Caco-2 (cell line): ENCODE results near the gene STK24. TPM values are rescaled to one million over a fixed set of nuclear protein-coding genes. Genes with fewer than 3 reads are reported as not detected.
"Not testable (repeated sequence)": the region's sequence is repeated elsewhere in the genome, so short reads cannot be mapped to it uniquely, and the experiment has no call there.

Experiments used
- BruUV-seq: library from RNA; stranded (reverse); fragments of 400-500 nt; replicated peaks from 2 replicates; lab custom pipeline; 2021; lab: Mats Ljungman, UMichigan
- CTCF ChIA-PET: fragments of 300-600 bp; sonication (Branson Sonifier 250); formaldehyde crosslinking; loops from one replicate; lab custom pipeline; 2022; ENCODE audit warnings: antibody characterized with exemption; lab: Charles Lee
- POLR2A ChIA-PET: fragments of 300-600 bp; sonication (Branson Sonifier 250); formaldehyde crosslinking; loops from one replicate; lab custom pipeline; 2022; ENCODE audit warnings: antibody characterized with exemption; lab: Charles Lee
- DNase-seq, 2 experiments: peaks; one replicate each; pipeline versions ENCODE4 v3.0.0 to v3.0.0-alpha.2; 2020 to 2022
- H3K27me3 ChIP-seq: replicated peaks from 2 replicates; pipeline ENCODE4 v1.6.0; 2011; ENCODE audit warnings: low read length; ENCODE audit not compliant: control insufficient read depth, insufficient read depth
- H3K36me3 ChIP-seq: 2 replicates; pipeline ENCODE4 v1.5.1; 2011; ENCODE audit warnings: low read length; ENCODE audit not compliant: control insufficient read depth, insufficient read depth
- H3K4me1 ChIP-seq: fragments of 250-450 bp; sonication (Bioruptor Pico); 2 replicates; pipeline ENCODE4 v1.5.1; 2020; ENCODE audit warnings: mild to moderate bottlenecking
- H3K4me3 ChIP-seq: 2 replicates; pipeline ENCODE4 v1.5.1; 2011; ENCODE audit warnings: low read depth, mild to moderate bottlenecking, control low read depth, low read length
- H3K9me3 ChIP-seq: fragments of 250-450 bp; sonication (Bioruptor Pico); 2 replicates; pipeline ENCODE4 v1.5.1; 2020; ENCODE audit warnings: mild to moderate bottlenecking, moderate library complexity
- H3K27ac Mint-ChIP-seq: one replicate; pipeline ENCODE4 v1.8.0; 2022; ENCODE audit warnings: mixed read lengths; ENCODE audit not compliant: unreplicated experiment
- H3K27me3 Mint-ChIP-seq: one replicate; pipeline ENCODE4 v1.8.0; 2022; ENCODE audit warnings: mixed read lengths; ENCODE audit not compliant: insufficient read depth, unreplicated experiment
- H3K36me3 Mint-ChIP-seq: one replicate; pipeline ENCODE4 v1.8.0; 2022; ENCODE audit warnings: mild to moderate bottlenecking, mixed read lengths; ENCODE audit not compliant: insufficient read depth, unreplicated experiment
- H3K4me1 Mint-ChIP-seq: one replicate; pipeline ENCODE4 v1.8.0; 2022; ENCODE audit warnings: low read depth, mixed read lengths; ENCODE audit not compliant: unreplicated experiment
- H3K4me3 Mint-ChIP-seq: one replicate; pipeline ENCODE4 v1.8.0; 2022; ENCODE audit warnings: mild to moderate bottlenecking, moderate library complexity, mixed read lengths; ENCODE audit not compliant: unreplicated experiment
- H3K9me3 Mint-ChIP-seq: one replicate; pipeline ENCODE4 v1.8.0; 2022; ENCODE audit warnings: mixed read lengths; ENCODE audit not compliant: unreplicated experiment
- intact Hi-C: fragments of 100-400 bp; cut with micrococcal nuclease; formaldehyde crosslinking; loops from one replicate; pipeline ENCODE4 v1.10.0; 2022; ENCODE audit not compliant: unreplicated experiment
- total RNA-seq: library from RNA; stranded (reverse); gene quantifications from 2 replicates; pipeline ENCODE4 v1.2.3, GENCODE V29; 2022
- TF ChIP-seq, protein P1 (sequence below), 2 experiments: fragments of 200-600 bp in 1 of 2; IDR thresholded peaks; 1 replicate in 1 of 2; 2 replicates in 1 of 2; pipeline versions ENCODE4 v1.5.1 to v1.8.0; 2011 to 2022; ENCODE audit warnings: antibody characterized with exemption in 1 of 2, control low read depth in 1 of 2, inconsistent platforms in 1 of 2, low read depth in 1 of 2, low read length in 1 of 2, mild to moderate bottlenecking in 1 of 2, moderate library complexity in 1 of 2; ENCODE audit not compliant: insufficient read depth in 1 of 2, severe bottlenecking in 1 of 2, unreplicated experiment in 1 of 2

STK24 gene
- total RNA-seq, 1 experiment from 2014 or later, result 253 TPM

DNA sequence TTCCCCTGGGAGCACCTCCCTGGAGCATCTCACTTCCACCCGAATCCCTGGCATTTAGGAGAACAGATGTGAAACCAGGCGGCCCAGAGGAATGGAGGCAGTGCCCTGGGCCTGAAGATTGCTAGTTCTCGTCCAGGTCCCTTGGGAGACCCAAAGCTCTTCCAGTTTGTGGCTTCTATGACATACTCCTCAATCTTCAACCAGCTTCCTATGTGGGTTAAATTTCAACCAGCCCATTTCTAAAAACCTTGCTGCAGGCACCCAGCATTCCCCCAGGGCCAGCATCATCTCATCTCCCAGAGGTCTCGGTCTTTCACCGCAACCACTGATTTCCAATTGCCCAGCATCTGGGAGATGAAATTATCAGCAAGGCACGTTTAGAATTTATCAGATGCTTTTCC, 46.0 kb upstream of the STK24 start:
- no peaks in the 10 kb centered on the region for H3K27me3 ChIP-seq
- no peaks in the 10 kb centered on the region for H3K36me3 ChIP-seq
- POLR2A ChIA-PET, result no interaction called here
- DNase-seq, result no peak
- Mint-ChIP-seq H3K27me3 (no peaks in the 10 kb centered on the region), H3K27ac (peak overlapping the region; percentile 27), H3K4me3 (no peak overlapping the region), H3K9me3 (no peaks in the 10 kb centered on the region), H3K36me3 (no peaks in the 10 kb centered on the region), H3K4me1 (peaks cover 7% of the 10 kb centered on the region)
- H3K9me3 ChIP-seq, result no peaks in the 10 kb centered on the region
- H3K4me1 ChIP-seq, result peaks cover 10% of the 10 kb centered on the region; the same call in 1 of the 2 replicates
- no peak overlapping the region for H3K4me3 ChIP-seq
- CTCF ChIA-PET, result no interaction called here
- intact Hi-C loops, result no loop called here
- TF ChIP-seq, protein P1, sequence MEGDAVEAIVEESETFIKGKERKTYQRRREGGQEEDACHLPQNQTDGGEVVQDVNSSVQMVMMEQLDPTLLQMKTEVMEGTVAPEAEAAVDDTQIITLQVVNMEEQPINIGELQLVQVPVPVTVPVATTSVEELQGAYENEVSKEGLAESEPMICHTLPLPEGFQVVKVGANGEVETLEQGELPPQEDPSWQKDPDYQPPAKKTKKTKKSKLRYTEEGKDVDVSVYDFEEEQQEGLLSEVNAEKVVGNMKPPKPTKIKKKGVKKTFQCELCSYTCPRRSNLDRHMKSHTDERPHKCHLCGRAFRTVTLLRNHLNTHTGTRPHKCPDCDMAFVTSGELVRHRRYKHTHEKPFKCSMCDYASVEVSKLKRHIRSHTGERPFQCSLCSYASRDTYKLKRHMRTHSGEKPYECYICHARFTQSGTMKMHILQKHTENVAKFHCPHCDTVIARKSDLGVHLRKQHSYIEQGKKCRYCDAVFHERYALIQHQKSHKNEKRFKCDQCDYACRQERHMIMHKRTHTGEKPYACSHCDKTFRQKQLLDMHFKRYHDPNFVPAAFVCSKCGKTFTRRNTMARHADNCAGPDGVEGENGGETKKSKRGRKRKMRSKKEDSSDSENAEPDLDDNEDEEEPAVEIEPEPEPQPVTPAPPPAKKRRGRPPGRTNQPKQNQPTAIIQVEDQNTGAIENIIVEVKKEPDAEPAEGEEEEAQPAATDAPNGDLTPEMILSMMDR (IDR thresholded peaks at IDR 0.05; ENCODE audit: insufficient read depth in 1 of 2, low read depth in 1 of 2, low read length in 1 of 2, severe bottlenecking in 1 of 2, unreplicated experiment in 1 of 2), result no peak
- no TSS peak for BruUV-seq

DNA sequence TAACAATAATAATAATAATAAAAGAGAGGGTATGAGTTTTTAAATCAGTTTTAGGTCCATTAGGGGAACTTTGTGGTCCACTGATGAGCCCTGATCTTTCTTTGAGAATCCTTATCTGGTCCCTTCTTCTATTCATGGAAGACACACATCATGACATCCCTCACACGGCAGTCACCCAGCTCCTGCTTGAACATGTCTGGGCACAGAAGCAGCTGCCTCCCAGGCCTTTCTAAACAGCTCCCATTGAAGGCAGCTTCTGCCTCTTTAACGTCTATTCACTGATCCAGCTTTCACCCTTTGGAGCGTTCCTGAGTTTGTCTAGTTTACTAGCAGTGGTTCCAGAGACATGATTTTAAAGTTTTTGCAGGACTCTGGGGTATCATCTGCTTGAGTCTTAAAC, 42.6 kb upstream of the STK24 start:
- no peak overlapping the region for H3K4me3 ChIP-seq
- ChIA-PET POLR2A (interaction anchor here (0.6 kb wide), 1 partner anchor 20 kb away, joined by 4 read pairs; no protein-coding TSS in a partner anchor), CTCF (no interaction called here)
- no TSS peak for BruUV-seq
- H3K9me3 ChIP-seq, result no peaks in the 10 kb centered on the region
- TF ChIP-seq, protein P1 (IDR thresholded peaks at IDR 0.05; ENCODE audit: insufficient read depth in 1 of 2, low read depth in 1 of 2, low read length in 1 of 2, severe bottlenecking in 1 of 2, unreplicated experiment in 1 of 2), result no peak
- no peak for DNase-seq
- Mint-ChIP-seq H3K27ac (no peak overlapping the region), H3K4me1 (peaks cover 7% of the 10 kb centered on the region), H3K36me3 (no peaks in the 10 kb centered on the region), H3K27me3 (no peaks in the 10 kb centered on the region), H3K9me3 (no peaks in the 10 kb centered on the region), H3K4me3 (no peak overlapping the region)
- H3K27me3 ChIP-seq, result no peaks in the 10 kb centered on the region
- H3K4me1 ChIP-seq, result no peaks in the 10 kb centered on the region
- intact Hi-C loops, result no loop called here
- H3K36me3 ChIP-seq, result no peaks in the 10 kb centered on the region

DNA sequence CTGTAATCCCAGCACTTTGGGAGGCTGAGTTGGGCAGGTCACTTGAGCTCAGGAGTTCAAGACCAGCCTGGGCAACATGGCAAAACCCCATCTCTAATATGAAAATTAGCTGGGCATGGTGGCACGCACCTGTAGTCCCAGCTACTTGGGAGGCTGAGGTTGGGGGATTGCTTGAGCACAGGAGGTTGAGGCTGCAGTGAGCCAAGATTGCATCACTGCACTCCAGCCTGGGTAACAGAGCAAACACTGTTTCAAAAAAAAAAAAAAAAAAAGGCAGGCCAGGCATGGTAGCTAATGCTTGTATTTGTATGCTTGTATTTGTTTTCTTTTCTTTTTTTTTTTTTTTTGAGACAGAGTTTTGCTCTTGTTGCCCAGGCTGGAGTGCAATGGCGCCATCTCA, 38.7 kb upstream of the STK24 start:
- peaks cover 14% of the 10 kb centered on the region for H3K4me1 Mint-ChIP-seq
- BruUV-seq, H3K9me3 Mint-ChIP-seq, H3K4me3 Mint-ChIP-seq, H3K27ac Mint-ChIP-seq, H3K36me3 ChIP-seq, DNase-seq, H3K9me3 ChIP-seq, H3K27me3 ChIP-seq, intact Hi-C loops, POLR2A ChIA-PET, H3K36me3 Mint-ChIP-seq, H3K4me1 ChIP-seq, H3K27me3 Mint-ChIP-seq, H3K4me3 ChIP-seq: not testable (repeated sequence)
- CTCF ChIA-PET, result interaction anchor here (0.7 kb wide), 2 partner anchors 33 to 1212 kb away, joined by 3 to 6 read pairs; no protein-coding TSS in a partner anchor
